PC-3 (cell line): Measurements from ENCODE around the gene MAD2L1BP.

Source experiments
- CTCF ChIP-seq: fragments of 300-600 bp; sonication (generic); conservative IDR thresholded peaks from 2 replicates; pipeline ENCODE4 v1.5.1; 2017; ENCODE audit warnings: antibody characterized with exemption, low read depth, mild to moderate bottlenecking, low read length
- EZH2phosphoT487 ChIP-seq: fragments of 300-600 bp; sonication (generic); IDR thresholded peaks from 2 replicates; pipeline ENCODE4 v1.6.1; 2018; ENCODE audit warnings: mild to moderate bottlenecking, antibody characterized with exemption, low read length, borderline replicate concordance

- TF ChIP-seq CTCF, result no peak
- TF ChIP-seq EZH2phosphoT487, result no peak
These were observed 38.7 kb downstream of the MAD2L1BP start for GRCh38 chr6:43674291-43674690.
